CD4-positive, alpha-beta T cell (primary cell): ENCODE data around the gene CADM1. TPM values are rescaled to one million over a fixed set of nuclear protein-coding genes. Genes with fewer than 3 reads are reported as not detected.

ENCODE experiments used
- ATAC-seq: fragments of 200-7000 bp; cut with Tn5 transposase; one replicate; pipeline ENCODE4 v1.10.0; 2022; ENCODE audit warnings: mild to moderate bottlenecking; ENCODE audit not compliant: poor library complexity
- CTCF ChIA-PET: fragments of 350-600 bp; sonication (Branson Sonifier 250); formaldehyde crosslinking; loops from one replicate; lab custom pipeline; 2021; ENCODE audit warnings: antibody characterized with exemption, inconsistent platforms; lab: Charles Lee
- POLR2A ChIA-PET: fragments of 350-600 bp; sonication (Branson Sonifier 250); formaldehyde crosslinking; loops from one replicate; lab custom pipeline; 2021; ENCODE audit warnings: antibody characterized with exemption, inconsistent platforms; lab: Charles Lee
- DNase-seq, 14 experiments: peaks; one replicate each; pipeline ENCODE4 v3.0.0-alpha.2; 2013 to 2020; ENCODE audit warnings: mixed read lengths in 2 of 14
- H3K27ac ChIP-seq, 2 donors: one replicate each; pipeline versions ENCODE4 v1.5.1 to v1.7.0; 2013; ENCODE audit warnings: low read length in 2 of 2, low read depth in 1 of 2, mild to moderate bottlenecking in 1 of 2
- H3K27me3 ChIP-seq, 2 experiments: 1 replicate in 1 of 2; 2 replicates in 1 of 2; pipeline versions ENCODE4 v1.6.1 to v1.7.0; 2013; ENCODE audit warnings: low read length in 2 of 2, control low read depth in 1 of 2, mild to moderate bottlenecking in 1 of 2, moderate library complexity in 1 of 2; ENCODE audit not compliant: insufficient read depth in 2 of 2, control insufficient read depth in 1 of 2
- H3K36me3 ChIP-seq: one replicate; pipeline ENCODE4 v1.6.1; 2013; ENCODE audit warnings: low read length, control low read depth; ENCODE audit not compliant: insufficient read depth
- H3K4me1 ChIP-seq: one replicate; pipeline ENCODE4 v1.6.1; 2013; ENCODE audit warnings: low read length, control low read depth; ENCODE audit not compliant: insufficient read depth
- H3K4me3 ChIP-seq: one replicate; pipeline ENCODE4 v1.5.1; 2013; ENCODE audit warnings: mild to moderate bottlenecking, low read length, moderate library complexity
- H3K9me3 ChIP-seq, 2 experiments: 1 replicate in 1 of 2; 2 replicates in 1 of 2; pipeline versions ENCODE4 v1.6.1 to v1.7.0; 2013; ENCODE audit warnings: low read length in 2 of 2, mild to moderate bottlenecking in 2 of 2, control low read depth in 1 of 2, moderate library complexity in 1 of 2; ENCODE audit not compliant: control insufficient read depth in 1 of 2, insufficient read depth in 1 of 2
- H3K27ac Mint-ChIP-seq: one replicate; pipeline ENCODE4 v1.8.0; 2020; ENCODE audit warnings: mixed read lengths
- H3K27me3 Mint-ChIP-seq: one replicate; pipeline ENCODE4 v1.8.0; 2021; ENCODE audit warnings: mixed read lengths
- H3K36me3 Mint-ChIP-seq: one replicate; pipeline ENCODE4 v1.8.0; 2021; ENCODE audit warnings: low read depth, mixed read lengths
- H3K4me1 Mint-ChIP-seq: one replicate; pipeline ENCODE4 v1.8.0; 2021; ENCODE audit warnings: low read depth, mixed read lengths
- H3K4me3 Mint-ChIP-seq: one replicate; pipeline ENCODE4 v1.8.0; 2020; ENCODE audit warnings: mild to moderate bottlenecking, mixed read lengths
- H3K9me3 Mint-ChIP-seq: one replicate; pipeline ENCODE4 v1.8.0; 2020; ENCODE audit warnings: mixed read lengths
- CTCF ChIP-seq: fragments of 200-600 bp; IDR thresholded peaks from one replicate; pipeline ENCODE4 v1.8.0; 2022; ENCODE audit warnings: antibody characterized with exemption, mild to moderate bottlenecking
- intact Hi-C, 2 experiments: fragments of 100-400 bp; cut with DNase I in 1 of 2; cut with micrococcal nuclease in 1 of 2; formaldehyde crosslinking; loops; one replicate each; pipeline versions ENCODE4 v1.15.1 to v1.9.0; 2023 to 2025; cut with DNase I, micrococcal nuclease
- total RNA-seq, 174 experiments: library from RNA in 2 of 174; stranded (reverse) in 2 of 174; gene quantifications; one replicate each; pipeline ENCODE4 v1.2.3 and lab custom pipeline; 2021 to 2026

Gene CADM1
- total RNA-seq, 2 experiments from 2014 or later: 1.1 to 1.4 TPM

DNA sequence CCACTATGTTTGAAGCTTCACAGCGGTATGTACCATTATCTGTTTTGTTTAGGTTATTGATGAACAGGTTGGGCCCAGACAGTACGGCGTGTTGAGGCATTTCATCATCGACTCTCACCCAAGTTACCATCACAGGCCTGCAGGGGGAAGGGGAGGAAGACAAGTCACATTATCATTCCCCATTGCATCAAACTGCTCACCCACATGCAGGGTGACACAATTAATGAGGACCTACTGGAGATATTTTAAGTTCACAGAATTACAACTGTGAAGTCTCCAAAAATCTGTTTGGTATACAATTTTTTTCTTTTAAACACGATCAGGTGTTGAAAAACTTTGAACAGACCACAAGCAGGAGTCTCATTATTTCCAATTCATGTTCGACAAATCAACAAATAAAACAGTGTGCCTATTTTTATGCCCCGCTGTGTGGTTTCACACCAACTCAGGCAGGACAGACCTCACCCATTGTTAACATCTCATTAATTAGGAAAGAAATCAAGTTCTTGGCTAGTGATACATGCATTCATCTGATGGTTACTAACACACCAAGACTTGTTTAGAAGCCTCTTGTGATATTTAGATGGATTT lies 289.5 kb downstream of the CADM1 start:
- DNase-seq: peak in 1 of 14 experiments; percentile 44
- Histone ChIP-seq H3K4me1 (no peaks in the 10 kb centered on the region), H3K27ac (no peak overlapping the region), H3K4me3 (no peak overlapping the region), H3K36me3 (no peaks in the 10 kb centered on the region), H3K27me3 (no peaks in the 10 kb centered on the region), H3K9me3 (no peaks in the 10 kb centered on the region)
- H3K36me3 Mint-ChIP-seq: no peaks in the 10 kb centered on the region
- no peaks in the 10 kb centered on the region for H3K9me3 Mint-ChIP-seq
- no peak for ATAC-seq
- ChIA-PET CTCF (no interaction called here), POLR2A (no interaction called here)
- no peak overlapping the region for H3K27ac Mint-ChIP-seq
- intact Hi-C loops: no loop called here
- no peaks in the 10 kb centered on the region for H3K4me1 Mint-ChIP-seq
- no peak for TF ChIP-seq CTCF
- no peak overlapping the region for H3K4me3 Mint-ChIP-seq
- no peaks in the 10 kb centered on the region for H3K27me3 Mint-ChIP-seq

DNA sequence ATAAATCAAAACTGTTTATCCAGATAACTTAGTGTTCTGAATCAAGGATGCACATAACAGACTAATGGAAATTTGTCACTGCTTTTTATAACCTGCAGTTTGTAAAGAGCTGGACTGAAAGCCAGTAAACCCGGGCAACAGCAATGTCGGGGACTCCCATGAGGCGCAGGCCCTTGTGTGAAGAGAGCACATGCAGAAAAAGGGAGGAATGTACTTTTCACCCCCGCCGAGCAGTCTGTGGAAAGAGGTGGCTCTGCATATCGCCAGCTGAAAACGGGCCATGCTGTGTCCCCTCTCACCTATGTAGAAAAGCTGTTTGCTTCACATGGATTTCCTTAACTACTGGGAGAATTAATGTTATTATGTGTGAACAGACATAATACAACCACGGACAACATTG lies 291.2 kb downstream of the CADM1 start:
- Mint-ChIP-seq H3K27me3 (no peaks in the 10 kb centered on the region), H3K36me3 (no peaks in the 10 kb centered on the region), H3K27ac (no peak overlapping the region), H3K9me3 (no peaks in the 10 kb centered on the region), H3K4me3 (no peak overlapping the region), H3K4me1 (no peaks in the 10 kb centered on the region)
- no peaks in the 10 kb centered on the region for H3K27me3 ChIP-seq
- no peaks in the 10 kb centered on the region for H3K36me3 ChIP-seq
- ATAC-seq (no peak), DNase-seq (no peak)
- no peaks in the 10 kb centered on the region for H3K9me3 ChIP-seq
- H3K4me1 ChIP-seq: no peaks in the 10 kb centered on the region
- no peak for TF ChIP-seq CTCF
- no peak overlapping the region for H3K4me3 ChIP-seq
- intact Hi-C loops: no loop called here
- H3K27ac ChIP-seq: no peak overlapping the region
- CTCF ChIA-PET: no interaction called here
- POLR2A ChIA-PET: no interaction called here

- H3K9me3 Mint-ChIP-seq: no peaks in the 10 kb centered on the region
- no peaks in the 10 kb centered on the region for H3K36me3 Mint-ChIP-seq
- no peaks in the 10 kb centered on the region for H3K36me3 ChIP-seq
- no peak overlapping the region for H3K27ac Mint-ChIP-seq
- no peak for TF ChIP-seq CTCF
- no peak for ATAC-seq
- CTCF ChIA-PET: no interaction called here
- H3K4me1 Mint-ChIP-seq: no peaks in the 10 kb centered on the region
- H3K27me3 ChIP-seq: no peaks in the 10 kb centered on the region
- POLR2A ChIA-PET: no interaction called here
- DNase-seq: no peak
- no peak overlapping the region for H3K27ac ChIP-seq
- no peak overlapping the region for H3K4me3 Mint-ChIP-seq
- intact Hi-C loops: no loop called here
- H3K4me1 ChIP-seq: no peaks in the 10 kb centered on the region
- no peaks in the 10 kb centered on the region for H3K27me3 Mint-ChIP-seq
- H3K4me3 ChIP-seq: no peak overlapping the region
- H3K9me3 ChIP-seq: no peaks in the 10 kb centered on the region
Observed at GRCh38 chr11:115208808-115209259, 295.4 kb downstream of the CADM1 start.
